GM12874 (cell line): Measurements from ENCODE around the gene MAGT1.

ENCODE experiments used
- TF ChIP-seq, protein P1 (sequence below): IDR thresholded peaks from 2 replicates; pipeline ENCODE4 v1.5.1; 2011; ENCODE audit warnings: low read depth, mild to moderate bottlenecking, control low read depth, low read length, moderate library complexity; ENCODE audit not compliant: insufficient read depth

Gene MAGT1

GRCh38 chrX:77795124-77795523, 100.1 kb downstream of the MAGT1 start:
- TF ChIP-seq, protein P1, sequence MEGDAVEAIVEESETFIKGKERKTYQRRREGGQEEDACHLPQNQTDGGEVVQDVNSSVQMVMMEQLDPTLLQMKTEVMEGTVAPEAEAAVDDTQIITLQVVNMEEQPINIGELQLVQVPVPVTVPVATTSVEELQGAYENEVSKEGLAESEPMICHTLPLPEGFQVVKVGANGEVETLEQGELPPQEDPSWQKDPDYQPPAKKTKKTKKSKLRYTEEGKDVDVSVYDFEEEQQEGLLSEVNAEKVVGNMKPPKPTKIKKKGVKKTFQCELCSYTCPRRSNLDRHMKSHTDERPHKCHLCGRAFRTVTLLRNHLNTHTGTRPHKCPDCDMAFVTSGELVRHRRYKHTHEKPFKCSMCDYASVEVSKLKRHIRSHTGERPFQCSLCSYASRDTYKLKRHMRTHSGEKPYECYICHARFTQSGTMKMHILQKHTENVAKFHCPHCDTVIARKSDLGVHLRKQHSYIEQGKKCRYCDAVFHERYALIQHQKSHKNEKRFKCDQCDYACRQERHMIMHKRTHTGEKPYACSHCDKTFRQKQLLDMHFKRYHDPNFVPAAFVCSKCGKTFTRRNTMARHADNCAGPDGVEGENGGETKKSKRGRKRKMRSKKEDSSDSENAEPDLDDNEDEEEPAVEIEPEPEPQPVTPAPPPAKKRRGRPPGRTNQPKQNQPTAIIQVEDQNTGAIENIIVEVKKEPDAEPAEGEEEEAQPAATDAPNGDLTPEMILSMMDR = no peak

DNA sequence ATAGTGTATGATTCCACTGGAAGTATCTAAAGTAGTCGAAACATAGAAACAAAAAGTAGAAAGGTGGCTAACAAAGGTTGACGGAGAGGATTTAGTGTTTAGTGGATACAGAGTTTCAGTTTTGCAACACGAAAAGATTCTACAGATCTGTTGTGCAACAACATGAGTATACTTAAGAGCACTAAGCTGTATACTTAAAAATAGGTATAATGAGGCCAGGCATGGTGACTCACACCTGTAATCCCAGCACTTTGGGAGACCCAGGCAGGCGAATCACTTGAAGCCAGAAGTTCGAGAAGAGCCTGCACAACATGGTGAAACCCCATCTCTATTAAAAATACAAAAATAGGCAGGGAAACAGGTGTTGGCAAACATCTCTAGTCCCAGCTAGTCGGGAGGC, 101.3 kb downstream of the MAGT1 start:
- TF ChIP-seq, protein P1 = no peak

- TF ChIP-seq, protein P1 = no peak
These were observed 107.2 kb downstream of the MAGT1 start for GRCh38 chrX:77788050-77788449.

DNA sequence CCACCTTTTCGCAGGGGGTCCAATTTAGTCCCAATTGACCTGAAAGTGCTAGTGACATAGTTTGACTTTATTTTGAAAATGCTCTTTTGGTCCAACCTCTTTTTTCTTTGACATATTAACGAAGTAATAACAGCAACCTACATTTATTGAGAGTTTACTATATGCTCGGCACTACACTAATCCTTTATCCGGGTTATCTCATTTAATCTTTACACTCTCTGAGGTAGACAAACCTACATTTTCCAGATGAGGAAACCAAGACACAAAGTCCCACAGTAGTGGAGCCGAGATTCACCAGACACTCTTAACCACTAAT, 108.9 kb downstream of the MAGT1 start:
- TF ChIP-seq, protein P1 = no peak

DNA sequence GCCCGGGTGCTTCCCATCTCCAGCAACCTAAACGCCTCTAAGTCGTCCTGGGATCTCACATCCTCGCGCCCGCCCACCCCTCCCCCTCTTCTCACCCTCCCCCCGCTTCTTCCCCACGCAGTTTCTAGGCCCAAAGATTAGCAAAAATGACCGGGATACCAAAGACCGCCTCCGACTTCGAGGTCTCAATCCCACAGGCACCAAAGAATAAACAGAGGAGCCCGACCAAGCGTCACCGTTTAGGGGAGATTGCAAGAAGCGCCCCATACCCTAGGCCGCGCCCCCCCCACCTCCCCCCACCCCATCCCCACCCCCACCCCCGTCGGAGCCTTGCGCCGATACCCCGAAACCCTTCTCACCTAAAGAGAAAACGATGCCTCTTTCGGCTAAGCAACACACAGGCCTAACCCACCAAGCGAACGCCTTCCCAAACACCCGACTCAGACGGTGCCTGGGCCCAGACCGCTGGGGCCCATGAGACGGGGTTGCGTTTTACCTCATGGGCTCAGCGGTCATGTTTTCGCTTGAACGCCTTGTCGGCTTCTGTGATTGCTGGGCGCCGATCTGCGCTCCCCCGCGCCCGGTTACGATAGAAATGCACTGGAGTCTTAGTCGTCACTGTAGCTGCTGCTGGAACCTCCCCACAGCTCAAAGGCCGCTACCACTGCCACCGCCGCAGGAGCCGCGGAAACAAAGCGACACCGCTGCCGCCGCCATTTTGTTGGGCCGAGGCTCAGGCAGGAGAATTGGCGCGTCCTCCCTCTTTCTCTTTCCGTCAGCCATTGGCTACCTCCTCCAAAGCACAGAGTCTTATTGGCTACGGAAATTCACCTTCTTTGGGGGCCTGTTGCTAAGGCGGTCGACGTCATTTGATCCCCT, 109.5 kb downstream of the MAGT1 start, which contains the start of gene ATRX:
Gene ATRX (minus strand): TSS at position 731 of the 879 bp plus-strand sequence. CDS start 215 bp downstream, at position 516.
- TF ChIP-seq, protein P1 = no peak

- TF ChIP-seq, protein P1 = no peak
These were observed 115.5 kb downstream of the MAGT1 start for GRCh38 chrX:77779695-77780094.

DNA sequence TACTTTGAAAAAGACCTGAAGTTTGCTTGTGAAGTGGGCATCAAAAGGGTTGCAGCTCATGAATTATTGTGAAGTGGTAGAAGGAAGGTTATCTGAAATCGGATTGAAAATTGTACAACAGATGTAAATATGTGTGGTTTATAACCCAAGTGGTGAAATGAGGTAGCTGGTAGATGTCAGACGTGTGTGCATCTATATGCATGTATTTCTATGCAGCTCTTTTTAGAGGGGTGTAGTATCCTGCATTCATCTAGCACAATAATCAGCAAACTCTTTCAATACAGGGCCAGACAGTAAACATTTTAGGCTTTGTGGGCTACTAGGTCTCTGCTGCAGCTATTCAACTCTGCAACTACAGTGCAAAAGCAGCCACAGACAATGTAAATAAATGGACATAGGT, 118.6 kb downstream of the MAGT1 start:
- TF ChIP-seq, protein P1 = no peak
